GM23338 (cell line): ENCODE measurements around the gene COX7B2. TPM values are rescaled to one million over a fixed set of nuclear protein-coding genes. Genes with fewer than 3 reads are reported as not detected.
A peak's percentile ranks its signal among the peaks of the same experiment; 100 is the strongest.

ENCODE experiments used
- ATAC-seq: fragments of 200-7000 bp; cut with Tn5 transposase; 3 replicates; pipeline ENCODE4 v1.9.1; 2020
- DNase-seq: peaks from one replicate; pipeline ENCODE4 v3.0.0-alpha.2; 2015; ENCODE audit warnings: low spot score
- H2AFZ ChIP-seq: fragments of 200-600 bp; sonication (generic); 2 replicates; pipeline ENCODE4 v1.8.0; 2016; ENCODE audit warnings: antibody characterized with exemption, mild to moderate bottlenecking, moderate library complexity
- H3F3A ChIP-seq: fragments of 200-600 bp; sonication (generic); replicated peaks from 2 replicates; pipeline ENCODE4 v1.8.0; 2017; ENCODE audit warnings: antibody characterized with exemption, mixed run types, low read depth
- H3K27ac ChIP-seq: fragments of 200-600 bp; sonication (generic); 2 replicates; pipeline ENCODE4 v1.6.1; 2016; ENCODE audit warnings: low read depth
- H3K27me3 ChIP-seq: fragments of 200-600 bp; sonication (generic); 2 replicates; pipeline ENCODE4 v1.8.0; 2016; ENCODE audit warnings: mild to moderate bottlenecking, mixed run types, moderate library complexity; ENCODE audit not compliant: insufficient read depth
- H3K36me3 ChIP-seq: fragments of 200-600 bp; sonication (generic); 2 replicates; pipeline ENCODE4 v1.8.0; 2016; ENCODE audit warnings: mild to moderate bottlenecking; ENCODE audit not compliant: insufficient read depth
- H3K4me1 ChIP-seq: fragments of 200-600 bp; sonication (generic); 2 replicates; pipeline ENCODE4 v1.8.0; 2016; ENCODE audit warnings: mild to moderate bottlenecking, moderate library complexity; ENCODE audit not compliant: insufficient read depth
- H3K4me2 ChIP-seq: fragments of 200-600 bp; sonication (generic); 2 replicates; pipeline ENCODE4 v1.7.1; 2017; ENCODE audit warnings: mixed run types
- H3K4me3 ChIP-seq: fragments of 200-600 bp; sonication (generic); 2 replicates; pipeline ENCODE4 v1.6.1; 2016; ENCODE audit warnings: mixed run types
- H3K79me2 ChIP-seq: fragments of 200-600 bp; sonication (generic); replicated peaks from 2 replicates; pipeline ENCODE4 v1.8.0; 2017; ENCODE audit warnings: mild to moderate bottlenecking; ENCODE audit not compliant: insufficient read depth
- H3K9me2 ChIP-seq: fragments of 200-600 bp; sonication (generic); 2 replicates; pipeline ENCODE4 v1.8.0; 2017; ENCODE audit not compliant: insufficient read depth
- H4K20me1 ChIP-seq: fragments of 200-600 bp; sonication (generic); replicated peaks from 2 replicates; pipeline ENCODE4 v1.8.0; 2017; ENCODE audit warnings: mild to moderate bottlenecking; ENCODE audit not compliant: insufficient read depth
- H3K27ac Mint-ChIP-seq: 2 replicates; pipeline ENCODE4 v1.8.0; 2020; ENCODE audit warnings: inconsistent platforms, mild to moderate bottlenecking, moderate library complexity, mixed read lengths
- H3K27me3 Mint-ChIP-seq: 3 replicates; pipeline ENCODE4 v1.8.0; 2022; ENCODE audit warnings: low read depth, mild to moderate bottlenecking, moderate library complexity, mixed read lengths, inconsistent platforms; ENCODE audit not compliant: insufficient read depth, poor library complexity
- H3K36me3 Mint-ChIP-seq: 3 replicates; pipeline ENCODE4 v1.8.0; 2021; ENCODE audit warnings: low read depth, mild to moderate bottlenecking, inconsistent platforms, moderate library complexity, mixed read lengths
- H3K4me1 Mint-ChIP-seq: 3 replicates; pipeline ENCODE4 v1.8.0; 2020; ENCODE audit warnings: mild to moderate bottlenecking, inconsistent platforms, mixed read lengths
- H3K4me3 Mint-ChIP-seq: 3 replicates; pipeline ENCODE4 v1.8.0; 2021; ENCODE audit warnings: moderate library complexity, mild to moderate bottlenecking, inconsistent platforms, mixed read lengths
- H3K9me3 Mint-ChIP-seq: 3 replicates; pipeline ENCODE4 v1.8.0; 2020; ENCODE audit warnings: moderate library complexity, mild to moderate bottlenecking, inconsistent platforms, mixed read lengths
- EZH2 ChIP-seq: fragments of 200-600 bp; sonication (generic); IDR thresholded peaks from one replicate; pipeline ENCODE4 v1.8.0; 2017; ENCODE audit warnings: antibody characterized with exemption, mild to moderate bottlenecking, low read depth; ENCODE audit not compliant: unreplicated experiment
- JUNB ChIP-seq: IDR thresholded peaks from one replicate; pipeline ENCODE4 v1.6.1; 2016; ENCODE audit warnings: antibody characterized with exemption; ENCODE audit not compliant: unreplicated experiment
- NANOG ChIP-seq: IDR thresholded peaks from 2 replicates; pipeline ENCODE4 v1.6.1; 2016; ENCODE audit warnings: antibody characterized with exemption, borderline replicate concordance
- POLR2AphosphoS5 ChIP-seq: IDR thresholded peaks from 2 replicates; pipeline ENCODE4 v1.6.1; 2016; ENCODE audit warnings: antibody characterized with exemption, low read depth
- ZNF114 ChIP-seq: fragments of 250-450 bp; sonication (Bioruptor Pico); IDR thresholded peaks from 2 replicates; pipeline ENCODE4 v1.5.0; 2020; ENCODE audit warnings: mild to moderate bottlenecking, moderate library complexity
- polyA plus RNA-seq: library from polyadenylated mRNA; unstranded; fragments of >200 nt; fragmentation: Nextera tagmentation; extraction: Ambion mirVana; gene quantifications from 2 replicates; pipeline ENCODE4 v1.2.1, GENCODE V29; 2016
- total RNA-seq: library from RNA; depleted of rRNA; stranded (reverse); fragments of >200 nt; shearing (Covaris generic); gene quantifications from 2 replicates; pipeline ENCODE4 v1.2.3, GENCODE V29; 2014
- TF ChIP-seq, protein P1 (sequence below), 2 experiments: fragments of 200-600 bp in 1 of 2; sonication (generic) in 1 of 2; conservative IDR thresholded peaks; 2 replicates each; pipeline versions ENCODE4 v1.5.1 to v1.6.1; 2016 to 2017; ENCODE audit warnings: antibody characterized with exemption in 2 of 2, low read depth in 2 of 2, mild to moderate bottlenecking in 2 of 2, moderate library complexity in 1 of 2
- TF ChIP-seq, protein P2 (sequence below): IDR thresholded peaks from one replicate; pipeline ENCODE4 v1.6.1; 2018; ENCODE audit warnings: antibody characterized with exemption; ENCODE audit not compliant: unreplicated experiment
- TF ChIP-seq, protein P3 (sequence below): fragments of 250-450 bp; sonication (Bioruptor Pico); IDR thresholded peaks from 2 replicates; pipeline ENCODE4 v1.5.0; 2020; ENCODE audit warnings: mild to moderate bottlenecking, moderate library complexity

COX7B2 gene
- total and polyA plus RNA-seq, 2 experiments from 2014 or later, result not detected

GRCh38 chr4:46937493-46937892, 28.4 kb upstream of the COX7B2 start:
- H3K36me3 ChIP-seq, result no peaks in the 10 kb centered on the region
- no peak overlapping the region for H2AFZ ChIP-seq
- H3K9me2 ChIP-seq, result no peaks in the 10 kb centered on the region
- H3K27me3 Mint-ChIP-seq, result no peaks in the 10 kb centered on the region
- DNase-seq (peak; percentile 58), ATAC-seq (no peak)
- no peaks in the 10 kb centered on the region for H3K4me1 ChIP-seq
- no peaks in the 10 kb centered on the region for H3K9me3 Mint-ChIP-seq
- no peaks in the 10 kb centered on the region for H4K20me1 ChIP-seq
- H3K4me3 ChIP-seq, result no peak overlapping the region
- H3K36me3 Mint-ChIP-seq, result no peaks in the 10 kb centered on the region
- H3K4me2 ChIP-seq, result no peak overlapping the region
- no peaks in the 10 kb centered on the region for H3K27me3 ChIP-seq
- TF ChIP-seq, protein P1, sequence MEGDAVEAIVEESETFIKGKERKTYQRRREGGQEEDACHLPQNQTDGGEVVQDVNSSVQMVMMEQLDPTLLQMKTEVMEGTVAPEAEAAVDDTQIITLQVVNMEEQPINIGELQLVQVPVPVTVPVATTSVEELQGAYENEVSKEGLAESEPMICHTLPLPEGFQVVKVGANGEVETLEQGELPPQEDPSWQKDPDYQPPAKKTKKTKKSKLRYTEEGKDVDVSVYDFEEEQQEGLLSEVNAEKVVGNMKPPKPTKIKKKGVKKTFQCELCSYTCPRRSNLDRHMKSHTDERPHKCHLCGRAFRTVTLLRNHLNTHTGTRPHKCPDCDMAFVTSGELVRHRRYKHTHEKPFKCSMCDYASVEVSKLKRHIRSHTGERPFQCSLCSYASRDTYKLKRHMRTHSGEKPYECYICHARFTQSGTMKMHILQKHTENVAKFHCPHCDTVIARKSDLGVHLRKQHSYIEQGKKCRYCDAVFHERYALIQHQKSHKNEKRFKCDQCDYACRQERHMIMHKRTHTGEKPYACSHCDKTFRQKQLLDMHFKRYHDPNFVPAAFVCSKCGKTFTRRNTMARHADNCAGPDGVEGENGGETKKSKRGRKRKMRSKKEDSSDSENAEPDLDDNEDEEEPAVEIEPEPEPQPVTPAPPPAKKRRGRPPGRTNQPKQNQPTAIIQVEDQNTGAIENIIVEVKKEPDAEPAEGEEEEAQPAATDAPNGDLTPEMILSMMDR (conservative IDR thresholded peaks at IDR 0.05; ENCODE audit: low read depth in 2 of 2), result peak; percentile 50 to 58; a peak in 3 of 4 replicates
- TF ChIP-seq EZH2, result no peak
- no peaks in the 10 kb centered on the region for H3F3A ChIP-seq
- H3K4me3 Mint-ChIP-seq, result no peak overlapping the region
- H3K27ac Mint-ChIP-seq, result no peak overlapping the region
- no peaks in the 10 kb centered on the region for H3K4me1 Mint-ChIP-seq
- no peaks in the 10 kb centered on the region for H3K79me2 ChIP-seq
- no peak overlapping the region for H3K27ac ChIP-seq

DNA sequence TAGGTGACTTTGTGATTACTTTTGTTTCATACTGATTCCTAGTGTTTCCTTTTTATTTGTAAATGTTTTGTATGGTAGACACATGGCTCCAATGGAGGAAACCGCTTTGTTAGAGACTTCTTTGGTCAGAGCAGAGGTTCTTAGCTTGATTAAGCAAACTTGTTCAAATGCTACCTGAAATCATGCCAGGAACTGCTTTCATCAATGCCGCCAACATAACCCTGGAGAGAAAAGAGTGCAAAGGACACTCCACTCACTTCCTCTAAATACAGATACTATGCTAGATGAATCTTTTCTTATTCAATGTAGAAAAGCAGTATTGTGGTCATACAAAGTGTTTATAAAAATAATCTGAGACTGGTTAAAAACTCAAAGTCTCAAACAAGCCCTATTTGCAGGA, 25.7 kb upstream of the COX7B2 start:
- DNase-seq (no peak), ATAC-seq (no peak)
- Histone ChIP-seq H4K20me1 (no peaks in the 10 kb centered on the region), H3K27ac (no peak overlapping the region), H3K4me1 (no peaks in the 10 kb centered on the region), H3K4me2 (no peak overlapping the region), H3K79me2 (no peaks in the 10 kb centered on the region), H3K27me3 (no peaks in the 10 kb centered on the region), H3F3A (no peaks in the 10 kb centered on the region), H3K4me3 (no peak overlapping the region), H3K9me2 (no peaks in the 10 kb centered on the region), H2AFZ (no peak overlapping the region), H3K36me3 (no peaks in the 10 kb centered on the region)
- Mint-ChIP-seq H3K9me3 (no peaks in the 10 kb centered on the region), H3K27me3 (no peaks in the 10 kb centered on the region), H3K27ac (no peak overlapping the region), H3K36me3 (no peaks in the 10 kb centered on the region), H3K4me3 (no peak overlapping the region), H3K4me1 (no peaks in the 10 kb centered on the region)
- TF ChIP-seq NANOG (no peak), ZNF114 (CRISPR knock-in tag) (no peak), JUNB (no peak), POLR2AphosphoS5 (no peak), EZH2 (no peak)
- TF ChIP-seq, protein P2, sequence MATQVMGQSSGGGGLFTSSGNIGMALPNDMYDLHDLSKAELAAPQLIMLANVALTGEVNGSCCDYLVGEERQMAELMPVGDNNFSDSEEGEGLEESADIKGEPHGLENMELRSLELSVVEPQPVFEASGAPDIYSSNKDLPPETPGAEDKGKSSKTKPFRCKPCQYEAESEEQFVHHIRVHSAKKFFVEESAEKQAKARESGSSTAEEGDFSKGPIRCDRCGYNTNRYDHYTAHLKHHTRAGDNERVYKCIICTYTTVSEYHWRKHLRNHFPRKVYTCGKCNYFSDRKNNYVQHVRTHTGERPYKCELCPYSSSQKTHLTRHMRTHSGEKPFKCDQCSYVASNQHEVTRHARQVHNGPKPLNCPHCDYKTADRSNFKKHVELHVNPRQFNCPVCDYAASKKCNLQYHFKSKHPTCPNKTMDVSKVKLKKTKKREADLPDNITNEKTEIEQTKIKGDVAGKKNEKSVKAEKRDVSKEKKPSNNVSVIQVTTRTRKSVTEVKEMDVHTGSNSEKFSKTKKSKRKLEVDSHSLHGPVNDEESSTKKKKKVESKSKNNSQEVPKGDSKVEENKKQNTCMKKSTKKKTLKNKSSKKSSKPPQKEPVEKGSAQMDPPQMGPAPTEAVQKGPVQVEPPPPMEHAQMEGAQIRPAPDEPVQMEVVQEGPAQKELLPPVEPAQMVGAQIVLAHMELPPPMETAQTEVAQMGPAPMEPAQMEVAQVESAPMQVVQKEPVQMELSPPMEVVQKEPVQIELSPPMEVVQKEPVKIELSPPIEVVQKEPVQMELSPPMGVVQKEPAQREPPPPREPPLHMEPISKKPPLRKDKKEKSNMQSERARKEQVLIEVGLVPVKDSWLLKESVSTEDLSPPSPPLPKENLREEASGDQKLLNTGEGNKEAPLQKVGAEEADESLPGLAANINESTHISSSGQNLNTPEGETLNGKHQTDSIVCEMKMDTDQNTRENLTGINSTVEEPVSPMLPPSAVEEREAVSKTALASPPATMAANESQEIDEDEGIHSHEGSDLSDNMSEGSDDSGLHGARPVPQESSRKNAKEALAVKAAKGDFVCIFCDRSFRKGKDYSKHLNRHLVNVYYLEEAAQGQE, result no peak
- TF ChIP-seq, protein P3, sequence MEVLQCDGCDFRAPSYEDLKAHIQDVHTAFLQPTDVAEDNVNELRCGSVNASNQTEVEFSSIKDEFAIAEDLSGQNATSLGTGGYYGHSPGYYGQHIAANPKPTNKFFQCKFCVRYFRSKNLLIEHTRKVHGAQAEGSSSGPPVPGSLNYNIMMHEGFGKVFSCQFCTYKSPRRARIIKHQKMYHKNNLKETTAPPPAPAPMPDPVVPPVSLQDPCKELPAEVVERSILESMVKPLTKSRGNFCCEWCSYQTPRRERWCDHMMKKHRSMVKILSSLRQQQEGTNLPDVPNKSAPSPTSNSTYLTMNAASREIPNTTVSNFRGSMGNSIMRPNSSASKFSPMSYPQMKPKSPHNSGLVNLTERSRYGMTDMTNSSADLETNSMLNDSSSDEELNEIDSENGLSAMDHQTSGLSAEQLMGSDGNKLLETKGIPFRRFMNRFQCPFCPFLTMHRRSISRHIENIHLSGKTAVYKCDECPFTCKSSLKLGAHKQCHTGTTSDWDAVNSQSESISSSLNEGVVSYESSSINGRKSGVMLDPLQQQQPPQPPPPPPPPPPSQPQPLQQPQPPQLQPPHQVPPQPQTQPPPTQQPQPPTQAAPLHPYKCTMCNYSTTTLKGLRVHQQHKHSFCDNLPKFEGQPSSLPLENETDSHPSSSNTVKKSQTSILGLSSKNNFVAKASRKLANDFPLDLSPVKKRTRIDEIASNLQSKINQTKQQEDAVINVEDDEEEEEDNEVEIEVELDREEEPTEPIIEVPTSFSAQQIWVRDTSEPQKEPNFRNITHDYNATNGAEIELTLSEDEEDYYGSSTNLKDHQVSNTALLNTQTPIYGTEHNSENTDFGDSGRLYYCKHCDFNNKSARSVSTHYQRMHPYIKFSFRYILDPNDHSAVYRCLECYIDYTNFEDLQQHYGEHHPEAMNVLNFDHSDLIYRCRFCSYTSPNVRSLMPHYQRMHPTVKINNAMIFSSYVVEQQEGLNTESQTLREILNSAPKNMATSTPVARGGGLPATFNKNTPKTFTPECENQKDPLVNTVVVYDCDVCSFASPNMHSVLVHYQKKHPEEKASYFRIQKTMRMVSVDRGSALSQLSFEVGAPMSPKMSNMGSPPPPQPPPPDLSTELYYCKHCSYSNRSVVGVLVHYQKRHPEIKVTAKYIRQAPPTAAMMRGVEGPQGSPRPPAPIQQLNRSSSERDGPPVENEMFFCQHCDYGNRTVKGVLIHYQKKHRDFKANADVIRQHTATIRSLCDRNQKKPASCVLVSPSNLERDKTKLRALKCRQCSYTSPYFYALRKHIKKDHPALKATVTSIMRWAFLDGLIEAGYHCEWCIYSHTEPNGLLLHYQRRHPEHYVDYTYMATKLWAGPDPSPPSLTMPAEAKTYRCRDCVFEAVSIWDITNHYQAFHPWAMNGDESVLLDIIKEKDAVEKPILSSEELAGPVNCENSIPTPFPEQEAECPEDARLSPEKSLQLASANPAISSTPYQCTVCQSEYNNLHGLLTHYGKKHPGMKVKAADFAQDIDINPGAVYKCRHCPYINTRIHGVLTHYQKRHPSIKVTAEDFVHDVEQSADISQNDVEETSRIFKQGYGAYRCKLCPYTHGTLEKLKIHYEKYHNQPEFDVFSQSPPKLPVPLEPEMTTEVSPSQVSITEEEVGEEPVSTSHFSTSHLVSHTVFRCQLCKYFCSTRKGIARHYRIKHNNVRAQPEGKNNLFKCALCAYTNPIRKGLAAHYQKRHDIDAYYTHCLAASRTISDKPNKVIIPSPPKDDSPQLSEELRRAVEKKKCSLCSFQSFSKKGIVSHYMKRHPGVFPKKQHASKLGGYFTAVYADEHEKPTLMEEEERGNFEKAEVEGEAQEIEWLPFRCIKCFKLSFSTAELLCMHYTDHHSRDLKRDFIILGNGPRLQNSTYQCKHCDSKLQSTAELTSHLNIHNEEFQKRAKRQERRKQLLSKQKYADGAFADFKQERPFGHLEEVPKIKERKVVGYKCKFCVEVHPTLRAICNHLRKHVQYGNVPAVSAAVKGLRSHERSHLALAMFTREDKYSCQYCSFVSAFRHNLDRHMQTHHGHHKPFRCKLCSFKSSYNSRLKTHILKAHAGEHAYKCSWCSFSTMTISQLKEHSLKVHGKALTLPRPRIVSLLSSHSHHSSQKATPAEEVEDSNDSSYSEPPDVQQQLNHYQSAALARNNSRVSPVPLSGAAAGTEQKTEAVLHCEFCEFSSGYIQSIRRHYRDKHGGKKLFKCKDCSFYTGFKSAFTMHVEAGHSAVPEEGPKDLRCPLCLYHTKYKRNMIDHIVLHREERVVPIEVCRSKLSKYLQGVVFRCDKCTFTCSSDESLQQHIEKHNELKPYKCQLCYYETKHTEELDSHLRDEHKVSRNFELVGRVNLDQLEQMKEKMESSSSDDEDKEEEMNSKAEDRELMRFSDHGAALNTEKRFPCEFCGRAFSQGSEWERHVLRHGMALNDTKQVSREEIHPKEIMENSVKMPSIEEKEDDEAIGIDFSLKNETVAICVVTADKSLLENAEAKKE (CRISPR knock-in tag), result no peak
- TF ChIP-seq, protein P1 (conservative IDR thresholded peaks at IDR 0.05; ENCODE audit: low read depth in 2 of 2), result no peak
